HG03460 (cell line): ENCODE data around the gene TIPIN.
A peak's percentile ranks its signal among the peaks of the same experiment; 100 is the strongest.
"Not testable (repeated sequence)": the region's sequence is repeated elsewhere in the genome, so short reads cannot be mapped to it uniquely, and the experiment has no call there.

Source experiments
- ATAC-seq: cut with Tn5 transposase; IDR thresholded peaks from one replicate; pipeline ENCODE4 v1.9.1; 2021; ENCODE audit not compliant: unreplicated experiment

Gene TIPIN

DNA sequence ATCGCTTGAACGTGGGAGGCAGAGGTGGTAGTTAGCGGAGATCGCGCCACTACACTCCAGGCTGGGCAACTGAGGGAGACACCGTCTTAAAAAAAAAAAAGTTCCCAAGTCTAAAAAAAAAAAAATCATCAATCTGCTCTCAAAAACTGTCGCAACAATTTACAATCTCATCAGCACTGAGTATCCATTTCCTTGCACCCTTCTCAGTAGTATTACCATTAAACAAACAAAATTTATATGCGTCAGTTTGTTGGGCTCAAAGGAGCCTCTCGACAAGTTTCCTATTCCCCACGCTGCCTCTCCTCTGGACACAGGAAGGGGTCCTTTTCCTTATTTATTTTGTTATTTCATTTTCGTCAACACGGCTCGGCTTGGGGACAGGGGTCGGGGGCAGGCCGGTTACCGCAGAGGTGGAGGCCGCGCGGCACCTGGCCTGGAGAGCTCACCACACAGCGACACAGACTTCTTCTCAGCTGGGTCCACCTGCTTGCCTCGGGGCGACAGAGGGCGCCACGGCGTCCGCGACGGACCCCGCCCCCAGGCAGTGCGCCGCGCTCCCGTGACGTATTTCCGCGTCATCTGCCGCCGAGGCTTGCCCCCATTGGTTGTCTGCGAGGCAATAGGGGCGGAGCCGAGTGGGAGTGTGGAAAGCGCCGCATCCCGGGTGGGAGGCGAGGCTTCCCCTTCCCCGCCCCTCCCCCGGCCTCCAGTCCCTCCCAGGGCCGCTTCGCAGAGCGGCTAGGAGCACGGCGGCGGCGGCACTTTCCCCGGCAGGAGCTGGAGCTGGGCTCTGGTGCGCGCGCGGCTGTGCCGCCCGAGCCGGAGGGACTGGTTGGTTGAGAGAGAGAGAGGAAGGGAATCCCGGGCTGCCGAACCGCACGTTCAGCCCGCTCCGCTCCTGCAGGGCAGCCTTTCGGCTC, 30.0 kb upstream of the TIPIN start, which contains the start of gene MAP2K1:
Gene MAP2K1, plus strand, starts transcription at position 709 of the 920 bp plus-strand sequence. CDS start 436 bp downstream, outside the sequence.
- ATAC-seq = peak; percentile 64

DNA sequence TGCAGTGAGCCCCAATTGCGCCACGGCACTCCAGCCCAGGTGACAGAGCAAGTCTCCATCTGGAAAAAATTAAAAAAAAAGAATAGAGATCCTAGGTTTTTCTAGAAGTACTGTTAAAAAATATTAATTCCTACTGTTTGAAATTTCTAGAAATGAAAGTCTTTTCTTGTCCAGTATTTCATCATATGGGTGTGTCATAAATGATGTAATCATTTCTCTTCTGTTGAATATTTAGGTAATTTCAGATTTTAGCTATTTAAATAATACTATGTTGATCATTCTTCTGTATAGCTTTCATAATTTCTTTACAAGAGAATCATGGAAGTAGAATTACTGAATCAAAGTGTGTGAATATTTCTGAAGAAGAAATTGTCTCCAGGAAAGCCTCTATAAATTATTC, 24.9 kb upstream of the TIPIN start:
- ATAC-seq = not testable (repeated sequence)

DNA sequence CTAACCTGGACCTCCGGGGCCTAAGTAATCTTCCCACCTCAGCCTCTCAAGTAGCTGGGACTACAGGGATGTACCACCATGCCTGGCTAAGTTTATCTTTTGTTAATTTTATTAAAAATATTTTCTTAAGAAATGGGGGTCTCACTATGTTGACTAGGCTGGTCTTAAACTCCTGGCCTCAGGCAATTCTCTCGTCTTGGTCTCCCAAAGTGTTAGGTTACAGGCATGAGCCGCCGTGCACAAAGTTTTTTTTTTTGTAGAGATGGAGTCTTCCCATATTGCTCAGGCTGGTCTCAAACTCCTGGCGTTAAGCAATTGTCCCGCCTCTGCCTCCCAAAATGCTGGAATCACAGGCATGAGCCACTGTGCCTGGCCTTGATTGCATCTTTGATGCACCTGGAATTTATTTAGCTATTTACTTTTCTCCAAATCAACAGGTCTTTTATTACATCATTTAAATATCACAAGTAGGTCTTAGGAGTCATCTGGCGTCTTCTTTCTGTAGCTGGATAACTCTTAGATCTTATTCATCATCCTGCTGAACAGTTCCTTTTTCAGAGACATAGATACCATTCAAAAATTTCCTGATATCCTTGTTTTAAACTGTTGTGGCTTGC, 22.4 kb upstream of the TIPIN start:
- no peak for ATAC-seq

DNA sequence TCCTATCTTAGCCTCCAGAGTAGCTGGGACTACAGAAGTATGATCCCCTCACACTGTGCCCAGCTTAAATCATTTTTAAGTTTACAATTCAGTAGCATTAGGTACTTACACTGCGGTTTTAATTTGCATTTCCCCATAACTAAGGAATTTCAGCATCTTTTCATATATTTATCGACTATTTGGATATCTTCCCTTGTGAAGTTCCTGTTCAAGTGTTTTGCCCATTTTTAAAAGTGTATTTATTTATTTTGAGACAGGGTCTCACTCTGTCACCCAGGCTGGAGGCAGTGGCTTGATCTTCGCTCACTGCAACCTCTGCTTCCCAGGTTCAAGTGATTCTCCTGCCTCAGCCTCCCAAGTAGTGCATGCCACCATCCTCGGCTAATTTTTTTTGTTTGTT, 17.7 kb upstream of the TIPIN start:
- ATAC-seq = no peak

DNA sequence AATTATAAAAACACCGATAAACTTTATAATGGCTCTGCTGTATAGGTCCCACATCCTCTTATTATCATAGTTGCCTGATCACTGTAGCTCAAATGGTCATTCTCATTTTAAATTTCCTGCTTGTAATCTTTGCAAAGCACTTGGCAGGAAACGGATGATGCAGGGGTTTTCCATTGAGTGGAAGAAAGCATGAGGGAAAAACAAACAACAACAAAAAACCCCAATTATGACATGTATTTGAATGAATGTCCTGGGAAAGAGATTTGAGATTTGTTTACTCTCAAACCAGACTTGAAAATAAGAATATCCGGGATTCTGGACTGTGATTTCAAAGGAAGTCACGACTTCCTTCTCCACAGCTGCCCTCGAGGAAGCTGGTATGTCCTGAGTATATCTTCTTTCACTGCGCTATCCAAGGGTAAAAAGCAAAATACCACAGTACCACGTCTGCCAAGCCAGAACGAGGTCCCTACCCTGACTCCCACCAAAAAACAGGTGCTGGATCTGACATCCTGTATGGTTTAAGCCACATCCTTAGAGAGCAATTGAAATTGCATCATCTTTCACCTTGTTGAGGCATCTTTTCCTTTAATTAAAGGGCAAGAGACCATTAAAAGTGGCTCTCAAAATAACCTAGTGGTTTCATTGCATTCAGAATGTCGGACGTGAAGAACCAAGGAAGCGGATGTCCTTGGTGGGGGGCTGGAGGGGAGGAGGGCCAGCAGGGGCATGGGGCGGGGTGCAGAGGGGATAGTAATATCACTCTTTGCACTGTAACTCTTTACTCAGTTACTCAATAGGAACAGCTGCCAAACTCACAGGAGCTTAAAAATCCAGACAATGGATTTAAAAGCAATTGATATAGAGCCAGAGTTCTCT, 13.5 kb upstream of the TIPIN start:
- no peak for ATAC-seq

DNA sequence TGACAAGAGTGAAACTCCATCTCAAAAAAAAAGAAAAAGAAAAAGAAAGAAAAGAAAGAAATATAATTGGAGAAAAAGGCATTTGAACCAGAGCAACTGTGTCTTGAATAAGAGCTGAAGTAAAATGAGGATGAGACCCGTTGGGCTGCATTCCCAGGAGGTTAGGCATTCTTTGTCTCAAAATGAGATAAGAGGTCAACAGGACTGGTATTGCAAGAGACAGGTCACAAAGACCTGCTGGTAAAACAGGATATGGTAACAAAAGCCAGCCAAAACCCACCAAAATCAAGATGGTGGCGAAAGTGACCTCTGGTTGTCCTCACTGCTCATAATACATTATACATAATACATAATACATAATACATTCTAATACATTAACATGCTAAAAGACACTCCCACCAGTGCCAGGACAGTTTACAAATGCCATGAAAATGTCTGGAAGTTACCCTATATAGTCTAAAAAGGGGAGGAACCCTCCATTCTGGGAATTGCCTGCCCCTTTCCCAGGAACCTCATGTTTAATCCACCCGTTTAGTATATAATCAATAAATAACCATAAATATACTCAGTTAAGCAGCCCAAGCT, 8.6 kb upstream of the TIPIN start:
- ATAC-seq = no peak

DNA sequence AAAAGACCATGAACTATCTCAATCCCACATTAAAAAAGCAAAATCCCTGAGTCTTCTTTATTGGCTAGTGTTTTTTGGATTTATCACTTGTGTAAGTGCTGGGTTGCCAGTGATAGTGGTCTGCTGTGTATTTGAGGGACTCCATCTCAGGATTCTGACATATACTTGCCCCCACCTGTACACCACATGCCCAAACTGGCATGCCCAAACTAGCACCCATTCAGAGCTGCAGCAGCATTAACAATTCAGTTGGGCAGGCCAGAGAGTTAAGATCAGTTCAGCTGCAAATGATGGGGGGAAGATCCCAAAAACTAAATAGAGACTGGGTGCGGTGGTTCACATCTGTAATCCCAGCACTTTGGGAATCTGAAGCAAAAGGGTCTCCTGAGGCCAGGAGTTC, 6.3 kb upstream of the TIPIN start:
- no peak for ATAC-seq

DNA sequence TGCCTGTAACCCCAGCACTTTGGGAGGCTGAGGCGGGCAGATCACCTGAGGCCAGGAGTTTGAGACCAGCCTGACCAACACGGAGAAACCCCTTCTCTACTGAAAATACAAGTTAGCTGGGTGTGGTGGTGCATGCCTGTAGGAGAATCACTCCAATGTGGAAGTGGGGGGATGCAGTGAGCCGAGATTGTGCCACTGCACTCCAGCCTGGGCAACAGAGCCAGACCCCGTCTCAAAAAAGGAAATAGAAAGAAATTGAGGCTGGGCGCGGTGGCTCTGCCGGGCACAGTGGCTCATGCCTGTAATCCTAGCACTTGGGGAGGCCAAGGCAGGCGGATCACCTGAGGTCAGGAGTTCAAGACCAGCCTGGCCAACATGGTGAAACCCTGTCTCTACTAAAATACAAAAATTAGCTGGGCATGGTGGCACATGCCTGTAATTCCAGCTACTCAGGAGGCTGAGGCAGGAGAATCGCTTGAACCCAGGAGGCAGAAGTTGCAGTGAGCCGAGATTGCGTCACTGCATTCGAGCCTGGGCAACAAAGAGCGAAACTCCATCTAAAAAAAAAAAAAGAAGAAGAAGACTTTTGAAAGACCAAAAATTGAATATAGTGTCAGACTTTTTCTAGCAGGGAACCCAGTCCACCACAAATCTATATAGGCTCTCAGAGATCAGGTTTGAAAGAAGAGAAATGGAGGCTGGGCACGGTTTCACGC, 5.4 kb upstream of the TIPIN start:
- not testable (repeated sequence) for ATAC-seq

DNA sequence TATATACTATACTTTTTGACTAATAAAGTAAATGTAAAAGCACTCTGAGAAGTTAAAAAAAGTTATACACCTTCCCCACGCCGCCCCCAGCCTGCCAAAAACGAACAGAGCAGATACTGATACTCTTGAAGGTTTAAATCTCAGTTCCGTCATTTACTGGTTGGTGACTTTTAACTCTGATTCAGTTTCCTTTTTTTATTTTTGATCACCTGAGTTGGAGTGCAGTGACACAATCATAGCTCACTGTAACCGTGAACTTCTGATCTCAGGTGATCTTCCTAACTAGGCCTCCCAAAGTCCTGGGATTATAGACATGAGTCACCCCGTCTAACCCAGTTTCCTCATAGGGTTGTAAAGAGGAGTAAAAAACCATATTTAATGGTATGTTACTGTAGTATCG, 3.3 kb upstream of the TIPIN start:
- ATAC-seq = no peak

DNA sequence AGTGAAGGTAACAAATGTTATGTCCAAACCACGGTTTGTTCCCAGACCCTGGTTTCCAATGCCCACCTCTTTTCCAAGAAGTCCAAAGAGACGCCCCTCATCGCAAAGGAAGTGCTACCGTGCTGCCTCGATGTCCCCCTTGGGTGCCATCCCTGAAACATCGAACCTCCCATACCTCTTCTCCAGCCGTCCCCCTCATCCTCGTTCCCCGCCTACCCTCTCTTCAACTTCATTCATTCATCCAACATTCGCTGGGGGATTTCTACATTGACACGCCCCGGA, 467 bp downstream of the TIPIN start:
- no peak for ATAC-seq

DNA sequence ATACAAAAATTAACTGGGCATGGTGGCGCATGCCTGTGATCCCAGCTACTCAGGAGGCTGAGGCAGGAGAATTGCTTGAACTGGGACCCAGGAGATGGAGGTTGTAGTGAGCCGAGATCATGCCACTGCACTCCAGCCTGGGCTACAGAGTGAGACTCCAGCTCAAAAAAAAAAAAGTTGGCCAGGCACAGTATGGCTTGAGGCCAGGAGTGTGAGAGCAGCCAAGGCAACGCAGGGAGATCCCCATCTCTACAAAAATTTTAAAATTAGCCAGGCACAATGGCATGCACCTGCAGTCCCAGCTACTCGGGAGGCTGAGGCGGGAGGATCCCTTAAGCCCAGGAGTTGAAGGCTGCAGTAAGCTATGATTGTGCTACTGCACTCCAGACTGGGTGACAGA, 8.0 kb downstream of the TIPIN start:
- not testable (repeated sequence) for ATAC-seq

DNA sequence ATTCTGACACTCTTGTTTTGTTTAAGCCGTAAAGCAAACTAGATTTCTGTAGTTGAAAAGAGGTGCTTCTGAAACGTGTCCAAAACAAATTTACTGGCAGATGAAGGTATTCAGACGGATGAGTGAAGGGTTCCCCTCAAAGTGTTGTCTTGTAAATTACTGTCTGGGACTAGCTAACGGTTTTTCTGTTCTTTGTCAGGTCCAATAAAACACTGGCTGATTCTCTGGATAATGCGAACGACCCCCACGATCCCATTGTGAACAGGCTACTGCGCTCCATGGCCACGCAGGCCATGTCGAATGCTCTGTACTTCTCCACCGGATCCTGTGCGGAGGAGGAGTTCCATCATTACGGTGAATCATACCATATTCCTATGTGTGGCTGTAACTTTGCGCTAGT, 27.7 kb downstream of the TIPIN start:
- no peak for ATAC-seq

DNA sequence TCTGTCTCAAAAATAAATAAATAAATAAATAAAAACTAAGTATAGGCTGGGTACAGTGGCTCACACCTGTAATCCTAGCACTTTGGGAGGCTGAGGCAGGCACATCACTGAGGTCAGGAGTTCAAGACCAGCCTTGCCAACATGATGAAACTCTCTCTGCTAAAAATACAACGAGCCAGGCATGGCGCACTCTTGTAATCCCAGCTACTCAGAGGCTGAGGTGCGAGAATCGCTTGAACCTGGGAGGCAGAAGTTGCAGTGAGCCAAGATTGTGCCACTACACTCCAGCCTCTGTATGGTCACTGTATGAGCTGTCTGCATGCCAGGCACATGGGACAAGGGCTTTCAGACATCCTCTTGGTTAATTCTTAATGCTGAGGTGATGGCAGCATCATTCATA, 28.7 kb downstream of the TIPIN start:
- ATAC-seq = no peak

DNA sequence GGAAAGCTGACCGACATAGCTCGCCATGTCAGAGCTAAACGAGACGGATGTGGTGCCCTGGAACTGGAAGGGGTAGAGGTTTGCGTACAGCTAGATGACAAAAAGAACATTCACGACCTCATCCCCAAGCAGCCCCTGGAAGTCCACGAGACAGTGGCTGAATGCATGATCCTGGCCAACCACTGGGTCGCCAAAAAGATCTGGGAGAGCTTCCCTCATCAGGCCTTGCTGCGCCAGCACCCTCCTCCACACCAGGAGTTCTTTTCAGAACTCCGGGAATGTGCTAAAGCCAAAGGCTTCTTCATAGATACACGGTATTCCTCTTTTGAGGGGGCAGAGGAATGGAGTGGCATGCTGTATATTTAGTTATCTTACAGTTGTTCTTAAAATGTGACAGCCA, 30.4 kb downstream of the TIPIN start:
- no peak for ATAC-seq

DNA sequence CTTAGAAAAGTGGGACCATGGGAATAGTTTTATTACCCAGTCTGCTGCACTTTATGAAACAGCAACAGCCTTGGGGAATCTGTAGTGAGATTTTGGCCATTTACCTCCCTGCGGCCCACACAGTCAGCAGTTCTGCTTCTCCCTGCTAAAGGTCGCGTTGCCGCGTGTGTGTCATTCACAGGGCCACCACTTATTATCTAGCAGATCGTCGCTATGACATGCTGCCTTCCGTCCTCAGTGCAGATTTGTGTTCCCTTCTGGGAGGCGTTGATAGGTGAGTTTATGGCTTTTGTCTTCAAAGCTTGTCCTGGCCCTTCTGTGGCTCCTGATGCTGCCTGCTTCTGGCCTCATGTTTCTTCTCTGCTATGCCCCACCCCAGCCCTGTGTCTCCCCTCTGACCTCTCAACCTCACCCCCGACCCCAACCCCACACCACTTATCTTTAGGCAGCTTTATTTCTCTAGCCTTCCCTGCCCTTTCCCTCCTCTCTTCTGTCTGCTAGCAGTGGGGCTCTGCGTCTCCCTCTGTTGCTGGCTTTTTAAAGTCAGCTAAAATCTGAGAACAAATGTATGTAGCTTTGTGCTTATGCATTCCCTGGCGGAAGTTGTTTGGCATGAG, 33.1 kb downstream of the TIPIN start:
- no peak for ATAC-seq

DNA sequence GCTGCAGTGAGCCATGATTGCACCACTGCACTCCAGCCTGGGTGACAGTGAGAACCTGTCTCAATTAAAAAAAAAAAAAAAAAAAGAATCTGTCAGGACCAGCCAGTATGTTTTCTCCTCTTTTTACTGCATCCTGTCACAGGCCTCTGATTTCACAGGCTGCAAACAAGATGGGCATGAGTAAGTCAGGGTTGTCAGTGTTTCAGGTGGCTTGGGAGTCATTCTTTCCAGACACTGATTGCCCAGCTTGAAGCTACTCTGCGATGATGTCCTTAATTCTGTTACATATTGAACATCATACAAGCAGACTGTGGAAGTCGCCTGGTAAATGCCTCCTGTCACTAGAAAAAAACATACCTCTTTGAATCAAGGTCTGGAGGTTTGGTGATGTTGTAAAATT, 44.3 kb downstream of the TIPIN start:
- ATAC-seq = no peak

DNA sequence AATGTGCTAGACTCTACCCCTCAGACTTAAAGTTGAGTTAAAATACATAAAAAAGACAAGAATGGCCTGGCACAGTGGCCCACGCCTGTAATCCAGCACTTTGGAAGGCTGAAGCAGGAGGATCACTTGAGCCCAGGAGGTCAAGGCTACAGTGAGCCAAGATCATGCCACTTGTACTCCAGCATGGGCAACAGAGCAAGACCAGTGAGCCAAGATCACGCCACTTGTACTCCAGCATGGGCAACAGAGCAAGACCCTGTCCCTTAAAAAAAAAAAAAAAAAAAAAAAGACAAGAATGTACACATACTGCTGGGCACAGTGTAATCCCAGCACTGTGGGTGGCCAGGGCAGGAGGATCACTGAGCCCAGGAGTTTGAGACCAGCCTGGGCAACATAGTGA, 45.7 kb downstream of the TIPIN start:
- ATAC-seq = no peak

DNA sequence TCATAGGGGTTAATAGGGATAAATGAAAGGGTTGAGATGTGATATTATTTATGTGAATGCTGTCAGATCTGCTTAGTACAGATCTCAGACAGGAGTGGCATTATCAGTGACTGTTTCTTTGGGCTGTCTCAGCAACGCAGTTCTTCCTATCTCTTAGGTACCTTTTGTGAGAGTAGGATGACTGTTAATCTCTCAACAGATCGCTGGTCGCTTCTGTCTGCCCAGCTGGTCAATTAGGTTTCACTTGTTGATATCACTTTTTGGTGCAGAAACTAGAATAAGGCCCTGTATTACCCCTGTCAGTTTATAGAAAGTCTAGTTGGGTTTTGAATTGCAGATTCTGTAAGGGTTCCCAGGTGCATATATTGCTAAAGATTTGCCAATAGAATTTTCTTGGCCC, 46.7 kb downstream of the TIPIN start:
- no peak for ATAC-seq

DNA sequence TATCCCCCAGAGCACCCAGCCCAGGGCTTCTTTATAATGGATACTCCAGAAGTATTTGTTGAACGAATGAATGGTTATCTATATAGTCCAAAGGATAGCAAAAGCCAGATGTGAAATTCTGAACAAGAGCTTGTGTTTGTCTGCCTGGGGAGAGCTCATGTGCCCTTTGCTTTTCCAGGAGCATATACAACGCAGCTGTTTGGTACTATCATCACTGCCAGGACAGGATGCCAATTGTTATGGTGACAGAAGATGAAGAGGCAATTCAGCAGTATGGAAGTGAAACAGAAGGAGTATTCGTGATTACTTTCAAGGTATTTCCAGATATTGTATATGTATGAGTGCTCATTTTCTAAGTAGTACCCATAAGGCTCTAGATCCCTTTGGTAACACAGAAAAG, 48.0 kb downstream of the TIPIN start:
- no peak for ATAC-seq

DNA sequence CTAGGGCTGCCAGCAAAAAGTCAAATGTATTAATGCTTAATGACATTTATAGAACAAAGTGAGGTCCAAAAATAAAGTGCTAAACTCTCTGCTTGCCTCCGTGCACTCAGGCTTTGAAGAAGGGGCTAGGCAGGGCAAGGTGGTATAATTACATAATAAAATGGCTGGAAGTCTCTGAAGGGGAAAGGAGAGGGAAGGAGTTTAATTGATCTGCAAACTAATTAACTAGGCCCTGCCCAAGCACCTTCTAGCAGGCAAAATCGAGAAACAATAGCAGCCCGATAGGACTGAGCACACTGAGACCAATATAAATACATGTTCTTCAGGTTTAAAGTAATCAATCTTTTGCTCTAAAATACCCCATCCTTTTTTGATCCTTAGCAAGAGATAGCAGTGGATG, 50.1 kb downstream of the TIPIN start:
- ATAC-seq = no peak
